Measurements from ENCODE around the gene FAR1. TPM values are rescaled to one million over a fixed set of nuclear protein-coding genes. Genes with fewer than 3 reads are reported as not detected.
A peak's percentile ranks its signal among the peaks of the same experiment; 100 is the strongest.

Gene FAR1
- total and polyA plus RNA-seq, 2 of the 4 experiments (the other 2 are of a cell fraction) = 35.3 to 119 TPM

- no peak overlapping the region for H4K91ac ChIP-seq (ENCODE audit: insufficient read depth, low read depth, low read length)
- H3K9me3 ChIP-seq (ENCODE audit: control insufficient read depth, insufficient read depth, low read length) = no peaks in the 10 kb centered on the region
- H3K79me1 ChIP-seq (ENCODE audit: low read depth in 1 of 2, low read length in 2 of 2) = no peaks in the 10 kb centered on the region
- dilution Hi-C loops (cut with HindIII; ENCODE audit: low sequenced_read_pairs, unreplicated experiment) = no loop called here
- intact Hi-C loops (cut with micrococcal nuclease) = no loop called here
- ChIA-PET POLR2A (ENCODE audit: unreplicated experiment) (no interaction called here), CTCF (no interaction called here)
- no peak for ATAC-seq (ENCODE audit: low read depth)
- no peaks in the 10 kb centered on the region for H3K4me1 ChIP-seq (ENCODE audit: control insufficient read depth, insufficient read depth, low read length)
- no peaks in the 10 kb centered on the region for H4K20me1 ChIP-seq (ENCODE audit: insufficient read depth, low read length)
- no CpG with 5 or more reads among the region's 4 CpGs for WGBS, 2 experiments (ENCODE audit: extremely low coverage in 2 of 2, insufficient read length in 1 of 2)
- no peak overlapping the region for H2AFZ ChIP-seq (replicated peaks; ENCODE audit: low read length, poor library complexity)
- no peak overlapping the region for H3K18ac ChIP-seq (ENCODE audit: low read depth, low read length)
- no peak overlapping the region for H2AK9ac ChIP-seq (replicated peaks; ENCODE audit: low read depth, low read length, poor library complexity)
- H2AK5ac ChIP-seq (ENCODE audit: low read depth, low read length) = no peak overlapping the region
- H3K36me3 ChIP-seq (ENCODE audit: control insufficient read depth, insufficient read depth, low read length) = no peaks in the 10 kb centered on the region
- no peak overlapping the region for H2BK15ac ChIP-seq (ENCODE audit: low read depth, low read length)
- no peaks in the 10 kb centered on the region for H3K9me1 ChIP-seq (ENCODE audit: insufficient read depth, low read length)
- H2BK120ac ChIP-seq (ENCODE audit: low read depth, low read length) = no peak overlapping the region
- no peak overlapping the region for H4K5ac ChIP-seq (ENCODE audit: low read depth, low read length)
- no peak overlapping the region for H2BK20ac ChIP-seq (ENCODE audit: low read depth, low read length)
- H3K4me2 ChIP-seq (ENCODE audit: low read depth, low read length) = no peak overlapping the region
- no peak overlapping the region for H3K14ac ChIP-seq (replicated peaks; ENCODE audit: low read depth, low read length)
- H3K27ac ChIP-seq (ENCODE audit: insufficient read depth, low read length) = no peak overlapping the region
- H3K23ac ChIP-seq (ENCODE audit: low read depth, low read length) = no peak overlapping the region
- no peak overlapping the region for H2BK5ac ChIP-seq (ENCODE audit: low read depth, low read length, poor library complexity, severe bottlenecking)
- no peak overlapping the region for H4K8ac ChIP-seq (ENCODE audit: low read depth in 2 of 2, low read length in 2 of 2)
- H3K4me3 ChIP-seq (ENCODE audit: insufficient read depth, low read depth, low read length) = no peak overlapping the region
- in situ Hi-C loops (cut with MboI; ENCODE audit: low sequenced_read_pairs) = no loop called here
- no peak overlapping the region for H3K56ac ChIP-seq (ENCODE audit: extremely low read depth, insufficient read depth, low read length)
- BruUV-seq (replicated peaks) = no TSS peak
- no peak for DNase-seq
- TF ChIP-seq RCOR1 (IDR thresholded peaks at IDR 0.05; ENCODE audit: insufficient replicate concordance, low read length) (no peak), MAFK (IDR thresholded peaks at IDR 0.05; ENCODE audit: low read depth, low read length) (peak; percentile 57)
- no peak overlapping the region for H3K9ac ChIP-seq (ENCODE audit: low read depth, low read length)
- no peaks in the 10 kb centered on the region; the same call in 1 of the 2 replicates for H3K27me3 ChIP-seq (ENCODE audit: control insufficient read depth, insufficient read depth, low read length)
- H3K4ac ChIP-seq (ENCODE audit: low read depth, low read length) = no peak overlapping the region
Observed at GRCh38 chr11:13637125-13638069, 31.1 kb upstream of the FAR1 start.
